SK-N-SH treated with all-trans-retinoic acid at 6 μM for 48 hours (cell line): ENCODE results near the gene BMF.
"Not testable (repeated sequence)": the region's sequence is repeated elsewhere in the genome, so short reads cannot be mapped to it uniquely, and the experiment has no call there.

ENCODE experiments used
- ARNTL ChIP-seq: fragments of 450-650 bp; formaldehyde crosslinking; IDR thresholded peaks from 2 replicates; pipeline ENCODE4 v1.5.0; 2020; ENCODE audit warnings: low read depth, mild to moderate bottlenecking, moderate library complexity, borderline replicate concordance
- ISL1 ChIP-seq: fragments of 250-450 bp; sonication (Bioruptor Pico); IDR thresholded peaks from 2 replicates; pipeline ENCODE4 v2.1.2; 2022; ENCODE audit warnings: mild to moderate bottlenecking, moderate library complexity
- RARB ChIP-seq: fragments of 250-450 bp; sonication (Bioruptor Pico); IDR thresholded peaks from 2 replicates; pipeline ENCODE4 v1.8.0; 2021; ENCODE audit warnings: mild to moderate bottlenecking, moderate library complexity
- SNAI2 ChIP-seq: fragments of 250-450 bp; sonication (Bioruptor Pico); IDR thresholded peaks from 2 replicates; pipeline ENCODE4 v1.5.0; 2020; ENCODE audit warnings: mild to moderate bottlenecking, moderate library complexity
- TSHZ2 ChIP-seq: fragments of 250-450 bp; sonication (Bioruptor Pico); IDR thresholded peaks from 2 replicates; pipeline ENCODE4 v1.5.0; 2020; ENCODE audit warnings: mild to moderate bottlenecking, moderate library complexity
- ZFP3 ChIP-seq: fragments of 250-450 bp; sonication (Bioruptor Pico); IDR thresholded peaks from 2 replicates; pipeline ENCODE4 v1.5.0; 2020; ENCODE audit warnings: mild to moderate bottlenecking, moderate library complexity
- ZFP30 ChIP-seq: fragments of 450-650 bp; formaldehyde crosslinking; IDR thresholded peaks from 2 replicates; pipeline ENCODE4 v1.5.0; 2022; ENCODE audit warnings: mild to moderate bottlenecking, moderate library complexity
- TF ChIP-seq, protein P1 (sequence below): fragments of 250-450 bp; sonication (Bioruptor Pico); IDR thresholded peaks from 2 replicates; pipeline ENCODE4 v1.8.0; 2020; ENCODE audit warnings: mild to moderate bottlenecking, moderate library complexity, borderline replicate concordance
- TF ChIP-seq, protein P2 (sequence below): fragments of 250-450 bp; sonication (Bioruptor Pico); IDR thresholded peaks from 2 replicates; pipeline ENCODE4 v1.8.0; 2021; ENCODE audit warnings: low read depth, mild to moderate bottlenecking, moderate library complexity, borderline replicate concordance

DNA sequence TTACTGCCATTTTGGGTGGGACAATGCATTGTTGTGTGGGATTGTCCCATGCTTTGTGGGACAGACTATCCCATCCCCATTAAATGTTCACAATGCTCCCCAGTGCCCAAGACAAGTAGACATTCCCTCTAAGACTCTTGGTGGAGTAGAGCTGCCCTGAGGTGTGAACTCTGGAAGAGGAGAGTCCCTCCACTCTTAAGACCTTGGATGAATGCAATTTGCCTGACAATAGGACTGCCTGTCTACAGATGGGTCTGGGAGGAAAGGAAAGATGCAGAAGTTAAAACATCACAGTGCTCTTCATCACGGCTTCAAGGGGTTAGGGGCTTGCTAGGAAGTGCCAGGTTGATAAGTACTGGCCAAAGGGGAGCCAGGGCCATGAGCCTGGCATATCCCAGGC, 46.1 kb upstream of the BMF start:
- TF ChIP-seq, protein P1, sequence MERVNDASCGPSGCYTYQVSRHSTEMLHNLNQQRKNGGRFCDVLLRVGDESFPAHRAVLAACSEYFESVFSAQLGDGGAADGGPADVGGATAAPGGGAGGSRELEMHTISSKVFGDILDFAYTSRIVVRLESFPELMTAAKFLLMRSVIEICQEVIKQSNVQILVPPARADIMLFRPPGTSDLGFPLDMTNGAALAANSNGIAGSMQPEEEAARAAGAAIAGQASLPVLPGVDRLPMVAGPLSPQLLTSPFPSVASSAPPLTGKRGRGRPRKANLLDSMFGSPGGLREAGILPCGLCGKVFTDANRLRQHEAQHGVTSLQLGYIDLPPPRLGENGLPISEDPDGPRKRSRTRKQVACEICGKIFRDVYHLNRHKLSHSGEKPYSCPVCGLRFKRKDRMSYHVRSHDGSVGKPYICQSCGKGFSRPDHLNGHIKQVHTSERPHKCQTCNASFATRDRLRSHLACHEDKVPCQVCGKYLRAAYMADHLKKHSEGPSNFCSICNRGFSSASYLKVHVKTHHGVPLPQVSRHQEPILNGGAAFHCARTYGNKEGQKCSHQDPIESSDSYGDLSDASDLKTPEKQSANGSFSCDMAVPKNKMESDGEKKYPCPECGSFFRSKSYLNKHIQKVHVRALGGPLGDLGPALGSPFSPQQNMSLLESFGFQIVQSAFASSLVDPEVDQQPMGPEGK: not testable (repeated sequence)
- not testable (repeated sequence) for TF ChIP-seq RARB (CRISPR knock-in tag); SNAI2 (CRISPR knock-in tag); ARNTL (CRISPR knock-in tag); ZFP30; ISL1 (CRISPR knock-in tag); TSHZ2 (CRISPR knock-in tag); ZFP3 (CRISPR knock-in tag)
- TF ChIP-seq, protein P2, sequence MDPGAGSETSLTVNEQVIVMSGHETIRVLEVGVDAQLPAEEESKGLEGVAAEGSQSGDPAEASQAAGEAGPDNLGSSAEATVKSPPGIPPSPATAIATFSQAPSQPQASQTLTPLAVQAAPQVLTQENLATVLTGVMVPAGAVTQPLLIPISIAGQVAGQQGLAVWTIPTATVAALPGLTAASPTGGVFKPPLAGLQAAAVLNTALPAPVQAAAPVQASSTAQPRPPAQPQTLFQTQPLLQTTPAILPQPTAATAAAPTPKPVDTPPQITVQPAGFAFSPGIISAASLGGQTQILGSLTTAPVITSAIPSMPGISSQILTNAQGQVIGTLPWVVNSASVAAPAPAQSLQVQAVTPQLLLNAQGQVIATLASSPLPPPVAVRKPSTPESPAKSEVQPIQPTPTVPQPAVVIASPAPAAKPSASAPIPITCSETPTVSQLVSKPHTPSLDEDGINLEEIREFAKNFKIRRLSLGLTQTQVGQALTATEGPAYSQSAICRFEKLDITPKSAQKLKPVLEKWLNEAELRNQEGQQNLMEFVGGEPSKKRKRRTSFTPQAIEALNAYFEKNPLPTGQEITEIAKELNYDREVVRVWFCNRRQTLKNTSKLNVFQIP (CRISPR knock-in tag): not testable (repeated sequence)
